ENCODE results near the gene FNDC8.
"Not testable (repeated sequence)": the region's sequence is repeated elsewhere in the genome, so short reads cannot be mapped to it uniquely, and the experiment has no call there.

The FNDC8 gene

DNA sequence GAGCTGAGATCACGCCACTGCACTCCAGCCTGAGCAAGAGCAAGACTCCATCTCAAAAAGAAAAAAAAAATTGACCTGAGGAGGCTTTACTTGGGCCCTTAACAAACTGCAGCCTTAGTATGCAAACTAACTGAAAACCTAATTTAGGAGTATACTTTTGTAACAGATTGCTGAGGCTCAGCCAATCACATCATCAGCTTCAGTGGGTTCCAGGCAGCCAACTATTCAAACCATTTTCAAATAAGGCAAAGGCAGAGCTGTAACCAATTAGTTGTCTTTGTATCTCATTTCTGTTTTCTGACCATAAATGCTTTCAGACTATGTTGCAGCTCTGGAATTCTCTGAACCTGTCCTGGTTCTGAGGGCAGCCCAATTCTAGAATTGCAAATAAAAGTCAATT lies 25.7 kb upstream of the FNDC8 start:
- DNase-seq (ENCODE audit: low read depth) = no peak

DNA sequence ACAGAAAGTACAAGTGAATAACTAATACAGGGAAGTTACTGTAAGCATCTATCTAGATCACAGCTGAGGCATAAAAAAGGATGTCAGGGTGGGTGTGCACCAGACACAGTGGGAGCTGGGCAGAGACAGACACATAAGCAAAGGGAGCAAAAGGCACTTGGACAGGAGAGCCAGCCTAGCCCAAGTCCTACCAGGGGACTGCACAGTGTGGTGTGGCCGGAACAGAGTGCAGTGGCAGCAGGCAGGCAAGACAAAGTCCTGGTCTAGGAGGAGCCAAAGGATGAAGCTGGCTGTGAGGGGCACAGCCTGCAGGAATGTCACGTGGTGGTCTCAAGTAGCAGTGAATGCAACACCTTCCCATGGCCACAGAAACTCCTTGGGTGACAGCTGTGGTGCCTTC lies 23.6 kb upstream of the FNDC8 start:
- DNase-seq (ENCODE audit: low read depth) = no peak

DNA sequence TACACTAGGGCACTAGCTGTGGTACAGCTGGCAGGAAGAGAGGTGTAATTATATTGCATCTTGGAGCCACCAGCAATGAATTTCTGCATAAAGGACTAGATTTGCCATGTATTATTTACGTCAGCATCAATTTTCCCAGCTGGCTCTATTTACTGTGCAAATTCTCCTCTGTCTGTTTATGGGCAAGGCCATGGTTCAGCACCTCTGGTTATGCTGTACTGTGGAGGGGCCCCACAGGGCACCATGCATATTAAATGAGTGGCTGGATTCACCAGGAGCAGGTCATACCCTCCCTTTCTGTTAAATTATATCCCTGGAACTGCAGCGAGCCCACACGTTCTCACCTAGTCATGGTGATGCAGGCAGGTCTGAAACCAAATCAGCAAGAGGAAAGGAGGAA lies 21.5 kb upstream of the FNDC8 start:
- no peak for DNase-seq (ENCODE audit: low read depth)

GRCh38 chr17:35101036-35101435 lies 20.4 kb upstream of the FNDC8 start:
- DNase-seq (ENCODE audit: low read depth) = no peak

DNA sequence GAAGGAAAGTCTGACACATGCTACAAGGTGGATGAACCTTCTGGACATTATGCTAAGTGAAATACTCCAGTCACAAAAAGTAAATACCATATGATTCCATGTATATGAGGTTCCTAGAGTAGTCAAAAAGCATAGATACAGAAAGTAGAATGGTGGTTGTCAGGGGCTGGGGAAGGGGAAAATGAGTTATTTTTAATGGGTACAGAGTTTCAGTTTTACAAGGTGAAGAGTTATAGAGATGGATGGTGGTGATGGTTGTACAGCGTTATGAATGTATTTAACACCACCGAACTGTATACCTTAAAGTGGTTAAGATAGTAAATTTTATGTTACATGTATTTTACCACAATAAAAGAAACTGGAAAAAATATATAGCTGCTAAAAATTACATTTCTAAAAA lies 19.7 kb upstream of the FNDC8 start:
- no peak for DNase-seq (ENCODE audit: low read depth)

GRCh38 chr17:35103271-35103670 lies 18.1 kb upstream of the FNDC8 start:
- DNase-seq (ENCODE audit: low read depth) = no peak

DNA sequence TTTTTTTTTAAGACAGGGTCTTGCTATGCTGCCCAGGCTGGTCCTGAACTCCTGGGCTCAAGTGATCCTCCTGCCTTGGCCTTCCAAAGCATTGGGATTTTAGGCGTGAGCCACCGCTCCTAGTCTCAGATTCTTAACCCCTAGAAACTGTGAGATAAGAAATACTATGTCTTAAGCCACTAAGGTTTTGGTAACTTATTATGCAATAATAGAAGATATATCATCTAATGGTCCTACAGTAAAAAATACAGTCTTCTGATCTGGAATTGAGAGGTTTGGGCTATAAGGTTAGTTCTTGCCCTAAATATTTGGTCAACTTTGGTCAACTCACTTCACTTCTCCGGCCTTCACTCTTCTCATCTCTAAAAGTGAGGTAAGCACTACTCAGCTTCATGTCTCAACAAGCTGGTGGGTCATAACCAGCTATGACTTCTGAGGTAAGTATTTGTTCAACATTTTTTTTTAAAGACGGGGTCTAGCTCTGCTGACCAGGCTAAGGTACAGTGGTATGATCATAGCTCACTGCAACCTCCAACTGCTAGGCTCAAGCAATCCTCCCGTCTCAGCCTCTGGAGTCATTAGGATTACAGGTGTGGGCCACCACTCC lies 16.5 kb upstream of the FNDC8 start:
- DNase-seq (ENCODE audit: low read depth) = no peak

DNA sequence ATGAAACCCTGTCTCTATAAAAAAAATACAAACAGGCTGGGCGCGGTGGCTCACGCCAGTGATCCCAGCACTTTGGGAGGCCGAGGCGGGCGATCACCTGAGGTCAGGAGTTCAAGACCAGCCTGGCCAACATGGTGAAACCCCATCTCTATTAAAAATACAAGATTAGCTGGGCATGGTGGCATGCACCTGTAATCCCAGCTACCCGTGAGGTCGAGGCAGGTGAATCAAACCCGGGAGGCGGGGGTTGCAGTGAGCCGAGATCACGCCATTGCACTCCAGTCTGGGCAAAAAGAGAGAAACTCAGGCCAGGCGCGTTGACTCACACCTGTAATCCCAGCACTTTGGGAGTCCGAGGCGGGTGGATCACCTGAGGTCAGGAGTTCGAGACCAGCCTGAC lies 10.6 kb upstream of the FNDC8 start:
- DNase-seq (ENCODE audit: low read depth) = not testable (repeated sequence)

GRCh38 chr17:35116845-35117244 lies 4.6 kb upstream of the FNDC8 start:
- DNase-seq (ENCODE audit: low read depth) = no peak

- DNase-seq (ENCODE audit: low read depth) = peak; percentile 34
Observed at GRCh38 chr17:35117984-35118383, 3.4 kb upstream of the FNDC8 start.

- DNase-seq (ENCODE audit: low read depth) = peak; percentile 53
Observed at GRCh38 chr17:35119370-35120165, 1.8 kb upstream of the FNDC8 start, which contains the start of gene RAD51D. Gene RAD51D (minus strand): TSS chr17:35119860. CDS start chr17:35119613, 247 bp downstream.

- peak; percentile 21 for DNase-seq (ENCODE audit: low read depth)
Observed at GRCh38 chr17:35127751-35128514, 6.5 kb downstream of the FNDC8 start.

GRCh38 chr17:35129154-35129972 lies 7.9 kb downstream of the FNDC8 start:
- DNase-seq (ENCODE audit: low read depth) = peak; percentile 23

- DNase-seq (ENCODE audit: low read depth) = peak; percentile 25
Observed at GRCh38 chr17:35129973-35130351, 8.5 kb downstream of the FNDC8 start.

DNA sequence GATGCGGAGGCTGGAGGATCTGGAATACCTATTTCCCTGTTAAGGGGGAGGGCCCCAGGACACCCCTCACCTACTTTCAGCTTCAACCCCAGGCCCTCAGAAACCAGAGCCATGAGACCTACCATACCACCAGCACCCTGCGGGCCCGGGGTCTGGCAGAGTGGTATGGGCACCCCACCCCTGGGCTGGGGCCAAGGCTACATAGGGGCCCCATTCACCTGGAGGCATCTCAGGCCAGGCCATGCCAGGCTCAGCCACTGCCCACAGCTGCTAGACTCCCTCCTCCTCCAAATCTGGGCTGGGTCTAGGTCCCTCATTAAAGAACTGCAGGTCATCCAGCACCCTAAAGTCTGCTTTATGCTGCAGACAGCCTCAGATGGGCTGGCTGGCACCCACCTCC lies 9.0 kb downstream of the FNDC8 start:
- DNase-seq (ENCODE audit: low read depth) = no peak

GRCh38 chr17:35132099-35132498 lies 10.7 kb downstream of the FNDC8 start:
- no peak for DNase-seq (ENCODE audit: low read depth)

GRCh38 chr17:35132816-35133550 lies 11.6 kb downstream of the FNDC8 start:
- DNase-seq (ENCODE audit: low read depth) = no peak

DNA sequence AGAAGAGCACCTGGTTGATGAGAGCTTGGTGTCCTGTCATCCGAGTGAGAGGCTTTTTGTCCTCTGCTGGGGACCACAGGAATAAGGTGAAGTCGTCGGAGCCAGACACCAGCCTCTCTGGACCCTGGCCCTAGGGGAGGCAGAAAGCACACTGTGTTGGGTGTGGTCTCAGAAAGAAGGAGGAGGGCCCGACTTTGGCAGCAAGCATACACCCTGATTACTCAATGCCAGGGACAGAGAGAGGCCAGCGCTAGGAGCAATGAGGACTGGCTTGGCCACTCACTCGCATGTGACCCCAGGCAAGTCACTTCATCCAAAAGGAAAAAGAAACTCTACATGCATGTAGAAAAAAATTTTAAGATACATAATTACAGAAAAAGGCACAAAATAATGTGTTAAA lies 13.9 kb downstream of the FNDC8 start:
- DNase-seq (ENCODE audit: low read depth) = no peak

- no peak for DNase-seq (ENCODE audit: low read depth)
Observed at GRCh38 chr17:35138218-35138617, 16.8 kb downstream of the FNDC8 start.

GRCh38 chr17:35141681-35142466 lies 20.5 kb downstream of the FNDC8 start, which contains the start of gene NLE1:
Gene NLE1 (minus strand): TSS chr17:35142303. CDS start chr17:35142275, 28 bp downstream.
- peak; percentile 74 for DNase-seq (ENCODE audit: low read depth)

- DNase-seq (ENCODE audit: low read depth) = no peak
Observed at GRCh38 chr17:35142467-35142796, 21.0 kb downstream of the FNDC8 start.
